Tibial nerve (tissue), 3 donors: ENCODE results near the gene FAM120B.

ENCODE experiments used
- CTCF ChIP-seq, 5 experiments: fragments of 200-600 bp in 3 of 5; fragments of 450-650 bp in 2 of 5; sonication (generic) in 3 of 5; IDR thresholded peaks; one replicate each; pipeline ENCODE4 v1.5.1; 2016 to 2019; ENCODE audit warnings: antibody characterized with exemption in 5 of 5, mild to moderate bottlenecking in 3 of 5, moderate library complexity in 2 of 5
- POLR2A ChIP-seq, 2 donors: fragments of 450-650 bp; IDR thresholded peaks; one replicate each; pipeline ENCODE4 v1.6.1; 2017; ENCODE audit warnings: antibody characterized with exemption in 2 of 2, mild to moderate bottlenecking in 2 of 2, moderate library complexity in 2 of 2

- no peak for TF ChIP-seq POLR2A (IDR thresholded peaks at IDR 0.05)
- TF ChIP-seq CTCF (IDR thresholded peaks at IDR 0.05), result no peak
Measured at GRCh38 chr6:170317076-170317475, 10.5 kb downstream of the FAM120B start.
